Transverse colon (tissue), 4 donors: ENCODE data around the gene CHCHD3.

Experiments
- POLR2AphosphoS5 ChIP-seq, 3 donors: sonication (generic); formaldehyde crosslinking; IDR thresholded peaks; one replicate each; pipeline ENCODE4 v1.6.1; 2016; ENCODE audit warnings: antibody characterized with exemption in 3 of 3
- TF ChIP-seq, protein P1 (sequence below), 5 experiments: fragments of 200-600 bp in 3 of 5; fragments of 450-650 bp in 2 of 5; sonication (generic) in 3 of 5; IDR thresholded peaks; 1 replicate in 2 of 5; 2 replicates in 3 of 5; pipeline ENCODE4 v1.5.1; 2016 to 2017; ENCODE audit warnings: antibody characterized with exemption in 5 of 5, inconsistent platforms in 3 of 5, mild to moderate bottlenecking in 2 of 5, moderate library complexity in 1 of 5

DNA sequence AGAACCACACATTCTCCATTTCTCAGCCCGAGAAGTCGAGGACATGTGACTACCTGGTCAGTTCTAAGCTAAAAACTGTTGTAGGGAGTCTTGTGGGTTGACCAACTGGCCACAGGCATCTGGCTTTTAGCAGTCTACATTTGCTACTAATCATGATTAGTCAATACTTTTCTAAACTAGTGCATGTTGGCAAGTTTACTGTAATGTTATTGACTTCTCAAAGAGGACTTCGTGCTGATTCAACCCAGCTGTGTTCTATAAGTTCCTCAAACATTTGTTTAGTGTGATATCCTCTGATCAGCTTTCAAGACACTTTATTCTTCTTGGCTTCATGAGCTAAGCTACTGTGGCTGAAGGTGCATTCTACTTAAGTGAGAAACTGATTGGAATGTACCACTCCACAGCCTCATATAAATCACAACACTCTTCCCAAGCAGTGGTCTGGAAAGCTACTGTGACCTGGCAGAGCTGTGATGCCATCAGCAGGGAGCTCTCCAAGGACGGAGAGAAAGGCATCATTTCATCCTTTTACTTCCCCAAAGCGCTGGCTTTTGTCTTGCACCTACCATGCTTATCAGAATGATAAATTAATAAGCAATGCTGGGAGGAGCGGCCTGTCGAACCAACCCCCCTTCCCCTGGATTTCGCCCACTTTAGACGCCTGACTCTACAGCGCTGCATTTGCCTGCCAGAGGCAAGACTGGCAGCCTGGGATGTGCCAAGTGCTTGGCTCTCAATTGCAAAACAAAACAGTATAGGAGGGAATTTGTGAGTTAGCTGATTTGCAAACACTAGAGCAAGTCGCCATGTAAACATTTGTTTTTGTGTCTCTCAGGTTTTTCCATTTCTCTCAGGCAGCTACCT, 298.9 kb downstream of the CHCHD3 start:
- TF ChIP-seq, protein P1, sequence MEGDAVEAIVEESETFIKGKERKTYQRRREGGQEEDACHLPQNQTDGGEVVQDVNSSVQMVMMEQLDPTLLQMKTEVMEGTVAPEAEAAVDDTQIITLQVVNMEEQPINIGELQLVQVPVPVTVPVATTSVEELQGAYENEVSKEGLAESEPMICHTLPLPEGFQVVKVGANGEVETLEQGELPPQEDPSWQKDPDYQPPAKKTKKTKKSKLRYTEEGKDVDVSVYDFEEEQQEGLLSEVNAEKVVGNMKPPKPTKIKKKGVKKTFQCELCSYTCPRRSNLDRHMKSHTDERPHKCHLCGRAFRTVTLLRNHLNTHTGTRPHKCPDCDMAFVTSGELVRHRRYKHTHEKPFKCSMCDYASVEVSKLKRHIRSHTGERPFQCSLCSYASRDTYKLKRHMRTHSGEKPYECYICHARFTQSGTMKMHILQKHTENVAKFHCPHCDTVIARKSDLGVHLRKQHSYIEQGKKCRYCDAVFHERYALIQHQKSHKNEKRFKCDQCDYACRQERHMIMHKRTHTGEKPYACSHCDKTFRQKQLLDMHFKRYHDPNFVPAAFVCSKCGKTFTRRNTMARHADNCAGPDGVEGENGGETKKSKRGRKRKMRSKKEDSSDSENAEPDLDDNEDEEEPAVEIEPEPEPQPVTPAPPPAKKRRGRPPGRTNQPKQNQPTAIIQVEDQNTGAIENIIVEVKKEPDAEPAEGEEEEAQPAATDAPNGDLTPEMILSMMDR (IDR thresholded peaks at IDR 0.05), result no peak
- no peak for TF ChIP-seq POLR2AphosphoS5 (IDR thresholded peaks at IDR 0.05)
